Measurements from ENCODE around the gene CTAGE4. TPM values are rescaled to one million over a fixed set of nuclear protein-coding genes. Genes with fewer than 3 reads are reported as not detected.
"Not testable (repeated sequence)": the region's sequence is repeated elsewhere in the genome, so short reads cannot be mapped to it uniquely, and the experiment has no call there.

The CTAGE4 gene
- total RNA-seq, 1 donor from 2014 or later, result 0.47 TPM

DNA sequence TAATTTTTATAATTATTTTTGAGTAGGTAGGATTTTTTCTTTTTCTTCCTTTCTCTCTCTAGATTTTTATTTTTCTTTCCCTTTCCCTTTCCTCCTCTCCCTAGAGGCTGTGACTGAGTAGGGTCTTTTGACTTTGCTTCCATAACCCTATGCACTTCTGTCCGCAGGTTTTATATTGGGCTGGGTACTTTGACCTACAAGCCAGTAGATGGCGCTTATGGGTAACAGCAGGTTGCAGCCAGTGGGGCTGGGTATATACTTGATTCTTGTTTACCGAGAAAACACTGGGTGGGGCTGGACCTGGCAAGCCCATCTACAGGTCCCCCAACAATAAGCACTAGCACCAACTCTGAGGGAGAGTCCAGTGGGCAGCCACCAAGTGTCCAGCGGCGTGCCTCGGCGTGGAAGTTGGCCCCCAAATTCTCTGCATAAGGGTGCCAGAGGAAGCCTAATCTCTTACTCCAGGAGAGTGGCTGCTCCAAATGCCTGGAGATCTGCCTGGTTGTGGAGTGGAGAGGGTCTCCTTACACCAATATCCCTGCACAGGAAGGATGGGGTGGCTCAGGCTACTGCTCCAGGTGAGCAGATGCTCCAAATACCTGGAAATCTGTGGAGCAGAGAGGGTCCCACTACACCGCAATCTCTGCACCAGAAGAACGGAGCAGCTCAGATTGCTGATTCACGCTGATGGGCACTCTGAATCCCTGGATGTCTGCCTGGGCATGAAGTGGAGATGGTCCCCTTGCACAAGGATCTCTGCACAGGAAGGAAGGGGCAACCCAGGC is 4.7 kb upstream of the CTAGE4 start:
- TF ChIP-seq, protein P1, sequence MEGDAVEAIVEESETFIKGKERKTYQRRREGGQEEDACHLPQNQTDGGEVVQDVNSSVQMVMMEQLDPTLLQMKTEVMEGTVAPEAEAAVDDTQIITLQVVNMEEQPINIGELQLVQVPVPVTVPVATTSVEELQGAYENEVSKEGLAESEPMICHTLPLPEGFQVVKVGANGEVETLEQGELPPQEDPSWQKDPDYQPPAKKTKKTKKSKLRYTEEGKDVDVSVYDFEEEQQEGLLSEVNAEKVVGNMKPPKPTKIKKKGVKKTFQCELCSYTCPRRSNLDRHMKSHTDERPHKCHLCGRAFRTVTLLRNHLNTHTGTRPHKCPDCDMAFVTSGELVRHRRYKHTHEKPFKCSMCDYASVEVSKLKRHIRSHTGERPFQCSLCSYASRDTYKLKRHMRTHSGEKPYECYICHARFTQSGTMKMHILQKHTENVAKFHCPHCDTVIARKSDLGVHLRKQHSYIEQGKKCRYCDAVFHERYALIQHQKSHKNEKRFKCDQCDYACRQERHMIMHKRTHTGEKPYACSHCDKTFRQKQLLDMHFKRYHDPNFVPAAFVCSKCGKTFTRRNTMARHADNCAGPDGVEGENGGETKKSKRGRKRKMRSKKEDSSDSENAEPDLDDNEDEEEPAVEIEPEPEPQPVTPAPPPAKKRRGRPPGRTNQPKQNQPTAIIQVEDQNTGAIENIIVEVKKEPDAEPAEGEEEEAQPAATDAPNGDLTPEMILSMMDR (IDR thresholded peaks at IDR 0.05), result peak; percentile 76
- not testable (repeated sequence) for H3K27ac Mint-ChIP-seq (ENCODE audit: unreplicated experiment); H3K9me3 Mint-ChIP-seq (ENCODE audit: low read depth); DNase-seq (ENCODE audit: low spot score); H3K4me3 Mint-ChIP-seq (ENCODE audit: unreplicated experiment); H3K36me3 Mint-ChIP-seq (ENCODE audit: low read depth); H3K4me1 Mint-ChIP-seq (ENCODE audit: low read depth)
- peaks cover 13% of the 10 kb centered on the region for H3K27me3 Mint-ChIP-seq (ENCODE audit: low read depth)

DNA sequence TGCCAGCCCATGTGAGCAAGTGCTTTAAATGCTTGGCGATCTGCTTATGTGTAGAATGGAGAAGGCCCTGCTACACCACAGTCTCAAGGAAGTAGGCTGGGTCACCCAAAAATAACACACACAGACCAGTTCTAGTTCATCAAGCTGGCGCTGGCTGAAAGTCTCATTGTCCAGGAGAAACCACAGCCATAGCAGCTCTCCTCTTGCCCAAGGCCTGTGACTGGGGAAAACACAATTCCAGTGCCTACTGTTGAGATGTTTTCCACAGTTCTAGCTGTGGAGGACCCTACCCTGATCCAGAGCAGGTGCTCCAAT is 4.1 kb upstream of the CTAGE4 start:
- H3K4me3 Mint-ChIP-seq (ENCODE audit: unreplicated experiment); H3K36me3 Mint-ChIP-seq (ENCODE audit: low read depth); H3K4me1 Mint-ChIP-seq (ENCODE audit: low read depth); DNase-seq (ENCODE audit: low spot score); H3K27ac Mint-ChIP-seq (ENCODE audit: unreplicated experiment); H3K9me3 Mint-ChIP-seq (ENCODE audit: low read depth): not testable (repeated sequence)
- H3K27me3 Mint-ChIP-seq (ENCODE audit: low read depth), result peaks cover 12% of the 10 kb centered on the region

DNA sequence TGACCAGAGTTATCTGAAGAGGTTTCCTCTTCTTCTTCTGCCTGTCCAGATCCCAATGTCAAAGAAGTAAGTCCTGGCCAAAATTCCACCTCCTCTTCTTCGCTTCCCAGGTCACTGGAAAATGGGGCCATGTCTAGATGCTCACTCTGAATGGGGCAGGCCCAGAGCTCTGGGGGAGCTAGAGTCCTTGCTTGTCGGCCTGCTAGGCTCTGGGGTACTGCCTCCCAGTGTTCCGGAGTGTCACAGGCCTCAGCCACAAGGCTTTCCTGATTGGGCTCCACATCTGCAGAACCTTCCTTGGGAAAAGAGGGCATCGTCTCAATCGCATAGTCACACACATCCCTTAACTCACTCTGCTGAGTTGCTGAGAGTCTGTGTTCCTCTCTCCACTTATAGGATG is 4.6 kb downstream of the CTAGE4 start:
- H3K4me3 Mint-ChIP-seq (ENCODE audit: unreplicated experiment); H3K27me3 Mint-ChIP-seq (ENCODE audit: low read depth); DNase-seq (ENCODE audit: low spot score); H3K36me3 Mint-ChIP-seq (ENCODE audit: low read depth); H3K4me1 Mint-ChIP-seq (ENCODE audit: low read depth); H3K27ac Mint-ChIP-seq (ENCODE audit: unreplicated experiment); H3K9me3 Mint-ChIP-seq (ENCODE audit: low read depth): not testable (repeated sequence)

DNA sequence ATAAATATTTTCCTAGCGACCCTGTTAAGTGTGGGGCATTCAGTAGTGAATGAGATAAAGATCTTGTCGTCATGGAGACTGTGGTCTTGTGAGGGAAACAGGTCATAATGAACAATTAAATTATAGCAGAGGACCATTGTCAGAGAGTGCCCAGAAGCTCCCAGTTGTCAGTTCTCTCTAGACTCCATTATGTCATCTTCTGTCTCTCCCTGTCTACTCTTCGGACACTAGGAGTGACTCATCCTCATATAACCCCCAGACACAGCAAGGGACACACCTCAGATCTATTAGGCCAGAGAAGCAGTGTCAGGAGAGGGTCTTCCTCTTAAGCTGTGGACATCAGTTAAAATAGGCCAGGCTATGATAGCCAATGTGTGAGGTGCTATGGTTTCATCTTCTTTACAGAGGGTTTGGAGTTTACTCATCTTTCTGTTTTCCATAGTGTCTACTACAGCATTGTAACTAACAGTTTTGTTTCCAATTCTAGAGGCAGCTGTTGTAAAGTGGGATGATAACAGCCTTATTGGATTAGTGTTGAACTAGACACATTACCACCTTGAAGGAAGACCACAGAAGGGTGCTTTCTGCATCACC is 5.4 kb downstream of the CTAGE4 start:
- H3K27me3 Mint-ChIP-seq (ENCODE audit: low read depth); H3K36me3 Mint-ChIP-seq (ENCODE audit: low read depth); H3K9me3 Mint-ChIP-seq (ENCODE audit: low read depth); H3K4me3 Mint-ChIP-seq (ENCODE audit: unreplicated experiment); H3K27ac Mint-ChIP-seq (ENCODE audit: unreplicated experiment); DNase-seq (ENCODE audit: low spot score); H3K4me1 Mint-ChIP-seq (ENCODE audit: low read depth): not testable (repeated sequence)

DNA sequence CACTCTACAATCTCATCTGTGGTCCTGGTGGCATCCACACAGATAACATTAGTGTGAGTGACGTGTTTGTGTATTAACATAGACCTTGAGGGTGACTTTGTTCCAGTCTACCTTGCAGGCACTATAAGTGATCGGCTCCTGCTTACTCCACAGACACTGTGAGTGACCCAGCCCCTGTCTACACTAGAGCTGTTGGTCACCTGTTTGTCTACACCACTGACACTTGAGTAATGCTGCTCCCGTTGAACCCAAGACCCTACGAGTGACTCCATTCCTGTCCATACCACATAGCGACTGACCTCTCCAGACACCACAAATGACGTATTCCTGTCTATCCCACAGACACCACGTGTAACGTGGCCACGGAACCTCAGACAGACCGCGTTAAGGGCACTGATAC is 10.5 kb downstream of the CTAGE4 start:
- not testable (repeated sequence) for H3K27me3 Mint-ChIP-seq (ENCODE audit: low read depth); H3K4me3 Mint-ChIP-seq (ENCODE audit: unreplicated experiment); H3K9me3 Mint-ChIP-seq (ENCODE audit: low read depth); DNase-seq (ENCODE audit: low spot score); H3K4me1 Mint-ChIP-seq (ENCODE audit: low read depth); H3K27ac Mint-ChIP-seq (ENCODE audit: unreplicated experiment); H3K36me3 Mint-ChIP-seq (ENCODE audit: low read depth)

DNA sequence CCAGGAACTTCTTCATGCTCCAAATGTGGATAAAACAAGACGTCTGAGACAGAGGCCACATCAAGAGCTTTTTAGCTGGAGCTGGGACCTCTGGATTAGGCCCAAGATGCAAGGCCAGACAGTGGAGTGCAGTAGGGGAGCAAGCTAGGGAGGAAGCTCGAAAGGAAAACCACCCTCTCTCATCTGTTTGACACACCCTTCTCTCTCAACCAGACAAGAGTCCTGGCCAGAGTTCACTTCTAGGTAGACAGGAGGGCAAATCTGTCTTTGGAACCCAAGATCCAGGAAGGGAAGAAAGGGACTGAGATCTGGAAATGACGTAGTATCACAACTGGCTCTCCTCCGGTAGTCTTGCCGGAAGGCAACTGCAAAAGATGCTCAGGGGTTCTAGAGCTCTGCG is 11.2 kb downstream of the CTAGE4 start:
- DNase-seq (ENCODE audit: low spot score); H3K27ac Mint-ChIP-seq (ENCODE audit: unreplicated experiment); H3K4me1 Mint-ChIP-seq (ENCODE audit: low read depth); H3K9me3 Mint-ChIP-seq (ENCODE audit: low read depth); H3K27me3 Mint-ChIP-seq (ENCODE audit: low read depth); H3K36me3 Mint-ChIP-seq (ENCODE audit: low read depth); H3K4me3 Mint-ChIP-seq (ENCODE audit: unreplicated experiment): not testable (repeated sequence)

DNA sequence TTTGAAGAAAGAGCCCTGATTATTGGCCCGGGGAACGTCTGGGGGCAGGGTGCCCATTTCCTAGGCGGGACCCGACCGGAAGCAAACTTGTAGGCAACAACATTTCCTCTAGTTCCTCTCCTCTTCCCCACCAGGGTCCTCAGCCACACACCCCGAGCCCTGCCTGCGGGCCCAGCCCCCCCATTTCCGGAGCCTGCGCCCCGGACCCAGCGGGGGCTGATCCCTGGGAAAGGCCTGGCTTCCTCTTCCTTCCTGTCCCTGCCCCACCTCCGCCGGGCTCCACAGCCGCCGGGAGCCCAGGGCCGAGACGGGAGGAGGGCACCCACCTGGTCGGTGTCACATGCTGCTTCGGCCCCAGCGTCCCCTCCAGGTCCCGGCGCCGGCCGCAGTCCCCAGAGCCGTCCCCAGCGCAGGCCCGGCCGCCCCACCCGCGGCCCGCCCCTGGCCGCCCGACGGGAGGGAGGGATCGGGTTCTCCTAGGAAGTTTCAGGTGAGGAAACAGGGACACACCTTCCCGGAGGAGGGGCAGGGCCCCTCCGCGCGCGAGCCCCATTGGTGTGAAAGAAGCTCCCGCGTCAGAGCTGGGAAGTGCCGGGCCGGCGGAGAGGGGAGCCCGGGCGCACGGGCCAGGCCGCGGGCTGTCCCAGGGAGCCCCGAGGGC is 12.1 kb downstream of the CTAGE4 start, which contains the start of gene ARHGEF35:
ARHGEF35 (minus strand) TSS at position 622 of the 661 bp plus-strand sequence. CDS start 7,450 bp downstream, outside the sequence.
- DNase-seq (ENCODE audit: low spot score); H3K4me3 Mint-ChIP-seq (ENCODE audit: unreplicated experiment); H3K27ac Mint-ChIP-seq (ENCODE audit: unreplicated experiment); H3K4me1 Mint-ChIP-seq (ENCODE audit: low read depth); H3K27me3 Mint-ChIP-seq (ENCODE audit: low read depth); H3K9me3 Mint-ChIP-seq (ENCODE audit: low read depth); H3K36me3 Mint-ChIP-seq (ENCODE audit: low read depth): not testable (repeated sequence)

DNA sequence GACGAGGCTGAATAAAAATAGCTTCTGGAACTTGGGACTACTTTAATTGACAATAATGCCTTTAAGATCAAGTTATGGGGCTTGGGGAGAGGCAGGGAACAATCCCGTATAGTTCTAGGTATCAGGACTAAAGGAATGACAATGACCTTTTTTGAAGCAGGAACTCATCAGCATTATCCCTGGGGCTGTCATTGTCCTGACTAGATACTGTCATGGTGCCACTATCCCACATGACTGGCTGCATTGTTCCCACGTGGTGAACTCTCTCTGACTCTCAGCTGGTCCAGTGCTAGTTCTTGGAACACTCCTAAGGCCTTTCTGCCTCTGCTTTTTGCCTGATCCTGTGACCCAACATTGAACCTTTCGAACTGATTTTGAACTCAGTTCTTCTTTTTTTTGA is 15.7 kb downstream of the CTAGE4 start:
- not testable (repeated sequence) for H3K36me3 Mint-ChIP-seq (ENCODE audit: low read depth); H3K4me1 Mint-ChIP-seq (ENCODE audit: low read depth); H3K4me3 Mint-ChIP-seq (ENCODE audit: unreplicated experiment); H3K27me3 Mint-ChIP-seq (ENCODE audit: low read depth); DNase-seq (ENCODE audit: low spot score); H3K27ac Mint-ChIP-seq (ENCODE audit: unreplicated experiment); H3K9me3 Mint-ChIP-seq (ENCODE audit: low read depth)

DNA sequence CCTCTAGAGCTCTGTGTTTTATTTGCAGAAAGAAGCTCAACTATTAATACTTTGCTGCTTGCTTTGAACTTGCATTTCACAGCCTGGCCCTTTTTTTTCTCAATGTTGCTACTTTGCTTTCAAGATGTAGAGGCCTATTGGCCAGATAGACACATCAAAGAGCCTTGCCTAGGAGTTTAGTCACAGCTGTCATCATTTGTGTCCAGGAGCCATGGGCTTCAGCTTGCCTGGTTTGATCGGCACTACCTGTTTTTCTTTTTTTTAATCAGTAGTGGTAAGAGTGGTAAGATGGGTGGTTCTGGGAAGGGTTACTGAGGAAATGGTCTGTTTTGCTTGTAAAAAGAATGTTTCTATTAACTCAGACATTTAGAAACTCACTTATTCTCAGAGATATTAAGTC is 18.7 kb downstream of the CTAGE4 start:
- H3K27me3 Mint-ChIP-seq (ENCODE audit: low read depth); H3K36me3 Mint-ChIP-seq (ENCODE audit: low read depth); DNase-seq (ENCODE audit: low spot score); H3K4me3 Mint-ChIP-seq (ENCODE audit: unreplicated experiment); H3K4me1 Mint-ChIP-seq (ENCODE audit: low read depth); H3K9me3 Mint-ChIP-seq (ENCODE audit: low read depth); H3K27ac Mint-ChIP-seq (ENCODE audit: unreplicated experiment): not testable (repeated sequence)

DNA sequence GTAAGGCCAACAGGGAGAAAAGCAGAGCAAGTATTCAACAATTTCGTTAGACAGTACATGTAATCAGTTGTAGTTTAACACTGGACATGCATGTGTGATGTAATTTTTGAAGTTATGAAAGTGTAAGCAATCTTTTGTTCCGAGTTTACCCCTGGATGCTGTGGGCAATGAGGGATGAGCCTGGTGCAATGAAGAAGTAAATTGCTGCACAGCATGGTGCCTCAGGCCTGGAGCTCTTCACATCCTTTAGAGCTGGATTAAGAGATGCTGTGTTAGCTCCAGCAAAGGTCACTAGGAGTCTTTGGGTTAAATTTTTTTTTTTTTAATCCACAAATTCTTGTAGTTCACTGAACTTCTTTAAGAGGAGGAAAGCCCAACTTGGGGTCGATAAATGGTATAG is 19.8 kb downstream of the CTAGE4 start:
- H3K9me3 Mint-ChIP-seq (ENCODE audit: low read depth); H3K27ac Mint-ChIP-seq (ENCODE audit: unreplicated experiment); H3K27me3 Mint-ChIP-seq (ENCODE audit: low read depth); DNase-seq (ENCODE audit: low spot score); H3K4me3 Mint-ChIP-seq (ENCODE audit: unreplicated experiment); H3K4me1 Mint-ChIP-seq (ENCODE audit: low read depth); H3K36me3 Mint-ChIP-seq (ENCODE audit: low read depth): not testable (repeated sequence)

DNA sequence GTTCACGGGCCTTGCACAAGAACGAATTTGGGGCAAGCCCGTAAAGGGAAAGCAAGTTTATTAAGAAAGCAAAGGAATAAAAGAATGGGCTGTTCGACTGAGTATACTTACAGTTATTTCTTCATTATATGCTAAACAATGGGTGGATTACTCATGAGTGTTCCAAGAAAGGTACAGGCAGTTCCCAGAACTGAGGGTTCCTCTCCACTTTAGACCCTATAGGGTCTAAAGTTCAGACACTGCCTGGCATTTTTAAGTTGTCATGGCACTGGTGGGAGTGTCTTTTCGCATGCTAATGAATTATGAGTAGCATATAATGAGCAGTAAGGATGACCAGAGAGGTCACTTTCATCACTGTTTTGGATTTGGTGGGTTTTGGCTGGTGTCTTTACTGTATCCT is 22.0 kb downstream of the CTAGE4 start:
- not testable (repeated sequence) for DNase-seq (ENCODE audit: low spot score); H3K27me3 Mint-ChIP-seq (ENCODE audit: low read depth); H3K9me3 Mint-ChIP-seq (ENCODE audit: low read depth); H3K36me3 Mint-ChIP-seq (ENCODE audit: low read depth); H3K27ac Mint-ChIP-seq (ENCODE audit: unreplicated experiment); H3K4me1 Mint-ChIP-seq (ENCODE audit: low read depth); H3K4me3 Mint-ChIP-seq (ENCODE audit: unreplicated experiment)

DNA sequence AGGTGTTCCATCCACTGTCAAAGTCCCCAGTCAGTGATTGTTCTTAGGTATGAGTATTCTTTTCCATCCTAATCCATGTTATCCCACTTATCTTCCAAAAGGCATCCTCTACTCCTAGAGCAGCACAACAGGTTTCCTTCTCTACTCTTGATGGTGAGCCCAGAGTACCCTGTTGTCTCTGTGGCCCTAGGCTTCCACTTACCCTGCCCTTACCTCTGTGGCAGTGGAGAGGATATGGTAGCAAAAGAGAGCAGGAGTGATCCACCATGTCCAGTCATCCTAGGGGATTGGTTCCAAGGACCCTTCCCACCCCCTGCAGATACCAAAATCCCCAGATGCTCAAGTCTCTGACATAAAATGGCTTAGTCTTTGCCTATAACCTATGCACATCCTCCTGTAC is 33.9 kb downstream of the CTAGE4 start:
- H3K36me3 Mint-ChIP-seq (ENCODE audit: low read depth); H3K9me3 Mint-ChIP-seq (ENCODE audit: low read depth); H3K4me1 Mint-ChIP-seq (ENCODE audit: low read depth); H3K27me3 Mint-ChIP-seq (ENCODE audit: low read depth); H3K27ac Mint-ChIP-seq (ENCODE audit: unreplicated experiment); DNase-seq (ENCODE audit: low spot score); H3K4me3 Mint-ChIP-seq (ENCODE audit: unreplicated experiment): not testable (repeated sequence)
